ENCODE measurements around the gene GNG12.
"Not testable (repeated sequence)": the region's sequence is repeated elsewhere in the genome, so short reads cannot be mapped to it uniquely, and the experiment has no call there.

Gene GNG12

DNA sequence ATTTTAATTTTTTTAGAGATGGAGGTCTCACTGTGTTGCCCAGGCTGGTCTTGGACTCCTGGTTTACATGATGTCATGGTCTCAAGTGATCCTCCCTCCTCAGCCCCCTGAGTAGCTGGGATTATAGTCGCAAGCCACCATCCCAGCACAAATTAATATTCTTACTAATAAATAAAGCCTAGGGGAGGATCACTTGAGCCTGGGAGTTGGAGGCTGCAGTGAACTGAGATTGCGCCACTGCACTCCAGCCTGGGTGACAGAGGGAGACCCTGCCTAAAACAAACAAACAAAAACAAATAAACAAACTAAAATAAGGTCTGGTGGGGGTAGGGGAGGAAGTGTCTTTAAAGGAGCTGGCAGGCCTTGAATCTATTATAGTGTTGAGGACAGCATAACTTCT is 157.0 kb downstream of the GNG12 start:
- DNase-seq, result no peak

GRCh38 chr1:67675800-67676199 is 157.5 kb downstream of the GNG12 start:
- no peak for DNase-seq

DNA sequence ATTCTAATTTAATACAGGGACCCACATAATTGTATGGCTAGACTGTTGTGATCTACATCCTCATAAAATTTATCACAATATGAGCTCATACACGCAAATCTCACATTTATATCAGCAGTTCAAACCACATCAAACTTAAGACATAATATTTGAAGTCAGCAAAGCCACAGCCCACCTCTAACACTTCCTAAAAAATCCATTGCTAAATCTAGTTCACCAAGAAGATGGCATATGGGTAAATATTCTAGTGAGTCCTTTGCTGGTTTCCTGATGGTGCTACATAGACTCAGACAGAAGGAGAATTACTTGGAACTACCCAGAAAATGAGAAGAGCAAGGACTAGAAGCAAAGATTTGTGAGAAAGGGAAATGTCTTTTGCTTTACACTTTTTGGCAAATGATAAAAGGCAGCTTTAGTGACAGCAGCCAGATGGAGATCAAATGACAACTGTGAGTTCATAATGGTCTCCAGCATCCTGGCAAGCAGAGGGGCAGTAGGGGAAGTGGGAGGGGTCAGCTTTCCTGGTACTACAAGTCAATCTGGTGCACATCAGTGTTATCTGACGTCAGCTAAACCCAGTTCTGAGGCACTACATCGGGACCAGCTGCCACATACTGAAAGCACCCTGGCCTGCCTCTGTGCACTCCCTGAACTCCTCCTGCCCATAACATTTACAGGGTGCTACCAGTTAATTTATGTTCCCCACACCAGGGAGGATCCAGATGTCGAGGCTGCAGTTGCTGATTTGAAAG is 158.8 kb downstream of the GNG12 start:
- peak; percentile 14 to 21 for DNase-seq

DNA sequence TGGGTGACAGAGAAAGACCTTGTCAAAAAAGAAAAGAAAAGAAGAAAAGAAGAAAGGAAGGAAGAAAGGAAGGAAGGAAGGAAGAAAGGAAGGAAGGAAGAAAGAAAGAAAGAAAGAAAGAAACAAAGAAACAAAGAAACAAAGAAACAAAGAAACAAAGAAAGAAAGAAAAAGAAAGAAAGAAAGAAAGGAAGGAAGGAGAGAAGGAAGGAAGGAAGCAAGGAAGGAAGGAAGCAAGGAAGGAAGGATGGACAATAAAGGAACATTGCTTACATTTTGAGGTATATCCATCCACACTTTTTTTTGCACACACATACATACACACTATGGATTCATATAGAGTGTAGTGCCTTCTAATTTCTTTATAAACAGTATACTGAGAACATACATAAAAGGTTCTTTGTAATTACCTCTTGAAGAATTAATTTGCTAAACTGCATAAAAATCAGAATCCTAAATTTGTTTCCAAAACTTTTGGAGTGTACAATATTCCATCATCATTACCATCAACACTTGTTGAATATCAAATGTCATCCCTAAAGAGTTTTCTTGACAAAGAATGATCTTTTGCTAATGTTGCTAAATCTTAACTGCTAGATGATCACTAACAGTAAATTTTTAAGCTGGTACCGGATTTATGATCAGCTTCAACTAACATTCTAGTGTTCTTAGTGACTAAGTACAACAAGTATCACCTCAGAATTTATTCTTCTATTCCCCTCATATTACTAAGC is 159.6 kb downstream of the GNG12 start:
- DNase-seq, result no peak

- no peak for DNase-seq
These were observed 160.9 kb downstream of the GNG12 start for GRCh38 chr1:67672260-67672803.

GRCh38 chr1:67668660-67669059 is 164.6 kb downstream of the GNG12 start:
- no peak for DNase-seq

DNA sequence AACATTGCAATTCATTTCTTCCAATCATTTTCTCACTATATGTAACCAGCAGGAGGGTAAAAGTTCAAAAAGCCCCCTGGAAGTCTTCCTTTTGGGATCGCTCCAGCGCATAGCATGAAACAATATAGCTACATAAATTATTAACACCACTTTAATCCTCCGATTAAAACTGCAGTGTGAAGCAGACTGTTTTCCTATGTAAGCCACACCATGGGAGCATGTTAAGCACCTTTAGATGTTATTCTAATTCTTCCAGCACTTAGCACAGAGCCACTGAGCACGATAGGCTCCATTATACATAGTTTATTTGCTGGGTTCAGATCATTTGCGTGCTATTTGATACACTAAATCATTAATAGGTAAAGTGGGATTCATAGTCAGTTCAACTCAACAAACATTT is 166.6 kb downstream of the GNG12 start:
- DNase-seq, result no peak

- not testable (repeated sequence) for DNase-seq
These were observed 168.0 kb downstream of the GNG12 start for GRCh38 chr1:67665307-67665706.

- no peak for DNase-seq
These were observed 169.2 kb downstream of the GNG12 start for GRCh38 chr1:67664048-67664447.

DNA sequence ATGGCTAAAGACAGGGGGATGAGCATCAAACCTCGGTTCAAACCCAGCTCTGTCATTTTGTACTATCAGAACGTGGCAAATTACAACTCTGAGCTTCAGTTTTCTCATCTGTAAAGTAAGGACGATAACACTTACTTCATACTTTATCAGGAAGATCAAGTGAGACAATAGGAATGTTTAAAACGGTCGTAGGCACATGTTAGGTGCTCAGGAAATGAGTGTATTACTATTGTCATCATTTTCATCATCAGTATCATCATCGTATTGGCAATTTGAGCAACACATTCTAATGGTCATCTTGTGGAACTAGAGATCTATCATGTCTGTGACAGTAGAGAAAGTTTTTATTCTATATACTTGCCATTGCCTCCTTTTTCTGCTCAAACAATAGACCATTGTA is 170.4 kb downstream of the GNG12 start:
- no peak for DNase-seq

DNA sequence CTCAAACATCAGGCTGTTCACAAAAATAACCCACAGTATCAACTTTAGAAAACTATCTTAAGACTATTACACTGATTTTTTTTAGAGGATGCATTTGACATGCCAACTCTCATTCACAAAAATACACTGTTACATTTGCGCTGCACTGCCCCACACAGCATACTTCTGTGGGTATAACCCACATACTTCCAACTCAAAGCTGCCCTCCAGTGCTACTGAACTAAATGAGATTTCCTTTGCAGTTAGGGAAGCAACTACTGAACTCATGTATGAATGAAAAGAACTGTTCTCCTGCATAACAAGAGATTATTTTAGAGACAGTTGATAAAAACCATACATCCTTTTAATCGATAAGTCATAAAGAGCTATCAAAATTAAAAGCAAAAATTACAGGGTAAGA is 174.0 kb downstream of the GNG12 start:
- no peak for DNase-seq

- not testable (repeated sequence) for DNase-seq
These were observed 176.1 kb downstream of the GNG12 start for GRCh38 chr1:67657152-67657551.

GRCh38 chr1:67655581-67655980 is 177.7 kb downstream of the GNG12 start:
- no peak for DNase-seq

DNA sequence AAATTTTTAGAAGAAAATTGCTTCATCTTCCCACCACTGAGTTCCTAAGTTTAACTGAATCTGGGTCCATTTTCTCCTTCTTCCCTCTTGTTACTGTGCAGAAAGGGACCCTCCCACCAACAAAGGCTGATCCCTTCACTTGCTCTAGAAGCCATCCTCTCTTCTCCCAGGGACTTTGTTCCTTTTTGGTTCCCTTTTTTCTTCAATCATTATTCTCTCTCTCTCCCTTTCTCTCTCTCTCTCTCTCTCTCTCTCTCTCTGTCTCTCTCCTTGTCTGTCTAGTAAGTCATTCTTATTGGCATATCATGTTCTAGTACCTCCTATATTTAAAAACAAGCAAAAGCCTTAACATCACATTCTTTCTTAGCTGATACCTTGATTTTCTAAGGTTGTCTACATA is 180.0 kb downstream of the GNG12 start:
- DNase-seq, result no peak

- no peak for DNase-seq
These were observed 180.5 kb downstream of the GNG12 start for GRCh38 chr1:67652800-67653199.
